ENCODE results near the gene GPN2.

GRCh38 chr1:26855636-26856035 is 34.4 kb downstream of the GPN2 start:
- TF ChIP-seq CTCF (IDR thresholded peaks at IDR 0.05) (no peak), POLR2A (IDR thresholded peaks at IDR 0.05) (no peak)
